HL-60/S4 treated with retinoic acid at 250 ng/mL for 4 days and 3 days (cell line): Measurements from ENCODE around the gene WNT7B.

Experiments
- in situ Hi-C: fragments of 300-500 bp; cut with MboI; formaldehyde crosslinking; loops from 2 replicates; pipeline ENCODE4 v1.7.0; 2022; ENCODE audit warnings: low sequenced_read_pairs

Gene WNT7B

GRCh38 chr22:45915151-45915550 lies 61.8 kb downstream of the WNT7B start:
- in situ Hi-C loops, result no loop called here

DNA sequence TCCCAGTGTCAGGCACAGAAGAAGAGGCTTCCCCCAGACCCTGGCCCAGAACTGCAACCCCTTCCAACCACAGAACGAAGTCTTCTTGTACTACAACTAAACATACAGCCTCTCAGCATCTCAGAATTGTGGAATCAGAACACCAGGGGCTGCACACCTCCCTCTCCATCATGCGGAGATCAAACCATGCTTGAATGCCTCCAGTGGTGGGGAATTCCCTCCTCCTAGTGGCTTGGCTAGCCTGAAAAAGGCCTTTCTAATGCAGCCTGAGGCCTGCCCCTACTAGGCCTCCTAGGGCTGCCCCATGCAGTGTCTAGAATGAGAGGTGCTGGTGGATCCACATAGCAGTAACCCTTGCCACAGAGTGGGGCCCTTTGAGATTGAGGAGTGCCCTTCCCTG lies 62.7 kb downstream of the WNT7B start:
- in situ Hi-C loops, result no loop called here

DNA sequence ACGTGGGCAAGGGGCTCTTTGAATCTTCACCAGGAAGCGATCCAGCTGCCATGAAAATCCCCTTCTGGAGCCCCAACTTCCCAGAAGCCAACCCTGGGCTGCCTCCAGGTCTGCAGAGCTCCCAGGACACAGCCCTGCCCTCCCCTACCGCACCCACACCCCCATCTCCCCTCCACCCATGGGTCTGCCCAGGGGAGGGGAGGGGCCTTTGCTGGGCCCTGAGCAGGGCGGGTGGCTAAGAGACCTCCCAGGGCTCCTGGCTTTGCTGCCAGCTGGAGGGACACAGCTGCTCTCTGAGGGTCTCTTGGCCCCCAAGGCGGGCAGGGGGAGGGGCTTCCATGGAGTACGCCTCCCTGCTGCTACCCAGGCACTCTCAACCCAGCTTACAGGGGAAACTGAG lies 64.1 kb downstream of the WNT7B start:
- in situ Hi-C loops, result no loop called here

GRCh38 chr22:45911601-45912271 lies 65.2 kb downstream of the WNT7B start:
- in situ Hi-C loops, result no loop called here

DNA sequence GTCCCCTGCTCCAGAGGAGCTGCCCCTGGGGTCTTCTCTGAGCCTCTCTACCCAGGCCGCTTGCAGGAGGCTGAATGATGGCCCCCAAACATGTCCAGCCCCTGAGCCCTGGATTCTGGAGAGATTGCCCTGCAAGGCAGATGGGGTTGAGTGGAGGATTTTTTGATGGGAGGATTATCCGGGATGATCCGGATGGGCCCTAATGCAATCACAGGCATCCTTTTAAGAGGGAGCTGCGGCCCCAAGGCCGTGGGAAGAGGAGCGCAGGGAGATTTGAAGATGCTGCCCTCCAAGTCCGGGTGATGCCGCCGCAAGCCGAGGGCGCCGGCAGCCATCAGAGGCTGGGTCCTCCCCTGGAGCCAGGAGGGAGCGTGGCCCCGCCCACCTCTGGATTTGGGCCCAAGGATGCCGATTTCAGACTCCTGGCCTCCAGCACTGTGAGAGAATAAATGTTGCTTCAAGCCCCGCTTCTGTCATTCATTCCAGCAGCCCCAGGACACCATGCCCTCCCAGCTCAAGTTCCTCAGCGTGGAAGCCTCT lies 66.0 kb downstream of the WNT7B start:
- in situ Hi-C loops, result no loop called here

GRCh38 chr22:45908961-45909360 lies 68.0 kb downstream of the WNT7B start:
- in situ Hi-C loops, result no loop called here

- in situ Hi-C loops, result no loop called here
Observed at GRCh38 chr22:45907996-45908395, 69.0 kb downstream of the WNT7B start.

GRCh38 chr22:45907378-45907777 lies 69.6 kb downstream of the WNT7B start:
- in situ Hi-C loops, result no loop called here

DNA sequence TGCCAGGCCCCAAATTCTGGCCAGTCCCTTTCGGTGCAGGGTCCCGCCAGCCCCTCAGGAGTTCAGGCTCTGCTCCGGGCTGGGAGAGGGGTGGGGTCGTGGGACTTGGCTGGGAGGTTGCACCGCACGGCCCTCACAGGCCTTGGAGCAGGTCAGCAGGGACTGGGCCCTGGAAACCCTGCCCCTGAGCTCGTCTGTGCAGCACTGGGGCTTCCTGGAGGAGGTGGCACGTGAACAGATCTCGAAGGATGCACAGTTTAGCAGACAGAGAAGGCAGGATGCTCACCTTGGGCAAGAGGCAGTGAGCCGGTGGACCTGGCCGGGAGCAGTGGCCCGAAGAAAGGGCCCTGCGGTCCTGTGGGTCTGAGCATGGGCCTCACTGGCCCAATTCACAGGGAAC lies 70.0 kb downstream of the WNT7B start:
- in situ Hi-C loops, result no loop called here

DNA sequence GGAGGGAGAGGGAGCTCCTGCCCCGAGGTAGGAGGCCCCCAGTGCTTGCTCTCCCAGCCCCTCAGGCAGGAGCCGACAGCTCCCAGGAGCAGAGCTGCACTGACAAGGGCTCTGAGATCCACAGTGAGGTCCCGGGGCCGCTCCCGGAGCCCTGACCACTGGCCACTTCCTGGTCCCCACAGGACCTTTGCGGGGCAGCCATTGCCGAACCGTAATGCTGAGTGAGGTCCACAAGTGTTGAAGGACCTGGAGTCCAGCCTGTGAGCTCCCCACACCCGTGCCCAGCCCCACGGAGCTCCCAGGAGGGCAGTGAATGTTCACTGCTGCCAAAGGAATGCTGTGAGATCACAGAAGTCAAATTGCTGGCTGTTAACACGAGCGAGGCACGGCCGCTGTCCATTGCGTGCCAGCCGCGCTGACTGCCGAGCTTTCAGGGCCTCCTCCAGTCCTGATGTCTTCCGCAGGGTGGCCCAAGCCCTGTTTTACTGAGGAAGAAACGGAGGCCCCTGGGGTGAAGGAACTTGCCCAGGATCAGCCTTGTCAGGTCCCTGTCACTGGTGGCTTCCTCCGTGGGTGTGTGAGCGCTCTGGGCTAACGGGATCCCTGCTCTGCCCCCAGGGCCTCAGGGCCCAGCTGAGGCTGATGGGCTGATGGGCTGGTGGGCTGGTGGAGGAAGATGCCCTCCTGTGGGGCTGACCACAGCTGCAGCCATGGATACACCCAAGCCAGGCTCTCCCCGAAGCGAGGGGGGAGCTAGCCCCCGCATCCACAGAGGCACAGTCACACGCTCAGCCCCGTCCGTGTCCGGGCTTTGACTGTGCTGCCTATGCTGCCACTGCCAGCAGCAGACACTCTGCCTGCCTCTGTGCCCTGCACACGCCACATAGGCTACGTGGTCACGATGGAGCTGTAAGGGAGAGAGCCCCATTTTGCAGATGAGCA lies 70.8 kb downstream of the WNT7B start:
- in situ Hi-C loops, result no loop called here

GRCh38 chr22:45905326-45905923 lies 71.5 kb downstream of the WNT7B start:
- in situ Hi-C loops, result no loop called here

- in situ Hi-C loops, result no loop called here
Observed at GRCh38 chr22:45904236-45904635, 72.7 kb downstream of the WNT7B start.

DNA sequence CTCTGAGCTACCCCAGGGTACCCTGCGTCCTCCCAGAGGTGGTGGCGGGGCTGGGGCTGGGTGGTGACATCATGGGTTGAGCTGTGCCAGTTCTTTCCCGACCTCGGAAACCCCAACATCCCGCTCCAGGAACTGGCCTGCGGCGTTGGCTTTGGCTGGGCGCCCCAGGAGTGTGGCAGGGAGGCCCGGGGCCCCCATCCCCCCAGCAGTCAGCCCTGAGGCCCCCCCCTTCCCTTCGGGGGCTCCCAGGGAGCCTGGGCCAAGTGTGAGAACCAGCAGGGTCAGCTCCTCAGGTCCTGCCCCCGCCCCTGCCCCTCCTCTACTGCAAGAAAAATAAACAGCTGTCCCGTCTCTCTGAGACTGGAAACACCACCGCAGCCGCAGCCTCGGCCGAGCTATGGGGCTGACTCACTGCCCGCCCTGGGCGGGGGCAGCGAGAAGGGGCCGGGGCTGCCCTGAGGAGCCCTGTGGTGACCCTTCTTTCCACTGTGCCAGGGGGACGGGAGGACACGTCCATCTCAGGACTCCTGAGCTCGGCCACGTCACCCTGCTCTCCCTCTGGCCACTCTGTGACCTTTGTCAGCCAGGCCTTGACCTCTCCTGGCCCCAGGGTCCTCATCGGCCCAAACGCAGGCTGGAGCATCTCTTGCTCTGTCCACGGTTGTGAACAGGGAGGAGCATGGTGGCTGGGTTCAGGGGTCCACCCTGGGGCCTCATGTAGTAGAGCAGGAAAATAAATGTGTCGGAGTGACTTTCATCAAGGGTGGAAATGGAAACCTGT lies 73.4 kb downstream of the WNT7B start:
- in situ Hi-C loops, result no loop called here

DNA sequence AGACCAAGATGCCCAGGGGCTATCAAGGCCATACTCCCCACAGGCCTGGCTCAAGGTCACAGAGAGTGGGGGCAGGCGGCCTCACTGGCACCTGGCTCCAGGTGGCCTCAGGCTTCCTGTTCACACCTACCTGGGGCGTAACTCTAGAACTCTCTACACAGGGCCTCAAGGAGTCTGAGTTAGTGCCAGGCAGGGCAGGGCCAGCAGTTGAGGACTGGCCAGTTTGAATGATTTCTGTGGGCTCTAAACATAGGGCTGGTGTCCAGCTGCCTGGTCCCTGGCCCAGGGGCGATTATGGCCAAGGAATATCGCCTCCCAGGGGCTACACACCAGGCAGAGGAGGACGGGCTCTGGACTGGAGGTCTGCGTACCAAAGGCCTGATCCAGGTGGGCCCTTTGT lies 79.2 kb downstream of the WNT7B start:
- in situ Hi-C loops, result no loop called here

- in situ Hi-C loops, result no loop called here
Observed at GRCh38 chr22:45896964-45897538, 79.9 kb downstream of the WNT7B start.

DNA sequence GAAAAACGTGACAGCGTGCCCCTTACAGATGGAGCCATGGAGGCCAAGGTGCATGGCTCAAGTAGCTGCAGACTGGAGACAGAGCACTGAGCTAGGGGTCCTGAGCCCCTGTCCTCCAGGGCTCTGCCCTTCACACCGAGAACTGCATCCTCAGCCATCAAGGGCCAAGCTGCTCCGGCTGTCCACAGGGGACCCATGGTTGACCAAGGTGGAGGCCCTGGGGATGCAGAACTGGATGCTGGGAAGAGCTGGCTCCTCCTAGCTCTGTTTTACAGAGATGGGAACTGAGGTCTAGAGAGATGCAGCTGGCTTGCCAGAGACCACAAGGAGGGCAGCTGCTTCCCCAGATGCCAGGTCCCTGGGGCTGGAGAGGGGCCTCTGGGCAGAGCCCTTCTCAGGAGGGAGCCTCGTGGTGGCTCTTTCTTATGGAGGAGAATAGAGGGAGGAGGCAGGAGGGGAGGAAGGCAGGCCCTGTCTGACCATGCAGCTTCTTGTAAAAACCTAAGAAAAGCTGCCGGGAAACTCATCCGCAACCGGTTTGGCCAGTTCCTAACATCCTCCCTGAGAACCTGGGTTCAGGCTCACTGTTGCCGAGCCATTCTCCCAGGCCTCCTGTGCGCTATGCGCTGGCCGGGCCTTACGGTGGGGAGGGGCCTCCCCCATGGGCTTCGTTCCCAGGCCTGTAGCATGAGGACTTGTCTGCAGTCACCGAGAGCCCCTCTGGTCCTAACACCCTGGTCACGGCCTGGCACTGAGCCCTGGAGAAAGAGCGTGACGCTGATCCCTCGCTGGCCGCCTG lies 80.6 kb downstream of the WNT7B start:
- in situ Hi-C loops, result no loop called here

- in situ Hi-C loops, result no loop called here
Observed at GRCh38 chr22:45895436-45896152, 81.4 kb downstream of the WNT7B start.

- in situ Hi-C loops, result no loop called here
Observed at GRCh38 chr22:45893516-45893915, 83.4 kb downstream of the WNT7B start.
